ENCODE data around the gene SEMA5A. TPM values are rescaled to one million over a fixed set of nuclear protein-coding genes. Genes with fewer than 3 reads are reported as not detected.

SEMA5A gene
- total and polyA plus RNA-seq, 4 experiments from 2014 or later = 1.1 to 4.5 (median 2.4) TPM

GRCh38 chr5:9555961-9556360 lies 10.1 kb upstream of the SEMA5A start:
- H3K36me3 Mint-ChIP-seq = no peaks in the 10 kb centered on the region
- no peaks in the 10 kb centered on the region for H3K27me3 ChIP-seq (ENCODE audit: insufficient read depth, low read length)
- H3K4me3 Mint-ChIP-seq = no peak overlapping the region
- intact Hi-C loops (cut with micrococcal nuclease) = no loop called here
- H3K36me3 ChIP-seq (ENCODE audit: insufficient read depth, low read length) = no peaks in the 10 kb centered on the region
- no peaks in the 10 kb centered on the region for H3K9me3 ChIP-seq (ENCODE audit: control insufficient read depth in 1 of 2, low read length in 2 of 2)
- POLR2A ChIA-PET (ENCODE audit: partially characterized antibody) = no interaction called here
- H3K27ac Mint-ChIP-seq = no peak overlapping the region
- no peaks in the 10 kb centered on the region for H3K27me3 Mint-ChIP-seq
- no peak for DNase-seq
- peaks cover 0 to 7% (median 0%) of the 10 kb centered on the region in 8 donors for H3K9me3 Mint-ChIP-seq
- no peak overlapping the region for H3K27ac ChIP-seq (ENCODE audit: low read depth, low read length)
- CTCF ChIA-PET (ENCODE audit: partially characterized antibody) = no interaction called here
- H3K4me1 ChIP-seq (ENCODE audit: insufficient read depth, low read length) = no peaks in the 10 kb centered on the region
- H3K4me1 Mint-ChIP-seq = no peaks in the 10 kb centered on the region
- no peak overlapping the region for H3K4me3 ChIP-seq (ENCODE audit: low read length in 2 of 2)

- no peaks in the 10 kb centered on the region for H3K27me3 Mint-ChIP-seq
- CTCF ChIA-PET (ENCODE audit: partially characterized antibody) = no interaction called here
- H3K4me1 ChIP-seq (ENCODE audit: insufficient read depth, low read length) = no peaks in the 10 kb centered on the region
- H3K9me3 ChIP-seq (ENCODE audit: control insufficient read depth in 1 of 2, low read length in 2 of 2) = no peaks in the 10 kb centered on the region
- H3K36me3 ChIP-seq (ENCODE audit: insufficient read depth, low read length) = no peaks in the 10 kb centered on the region
- intact Hi-C loops (cut with micrococcal nuclease) = no loop called here
- no peaks in the 10 kb centered on the region for H3K27me3 ChIP-seq (ENCODE audit: insufficient read depth, low read length)
- no peak overlapping the region for H3K4me3 ChIP-seq (ENCODE audit: low read length in 2 of 2)
- peaks cover 0 to 5% (median under 1%) of the 10 kb centered on the region in 8 donors for H3K9me3 Mint-ChIP-seq
- no peak overlapping the region for H3K27ac Mint-ChIP-seq
- no peaks in the 10 kb centered on the region for H3K36me3 Mint-ChIP-seq
- no peaks in the 10 kb centered on the region for H3K4me1 Mint-ChIP-seq
- DNase-seq = no peak
- no peak overlapping the region for H3K4me3 Mint-ChIP-seq
- POLR2A ChIA-PET (ENCODE audit: partially characterized antibody) = no interaction called here
- no peak overlapping the region for H3K27ac ChIP-seq (ENCODE audit: low read depth, low read length)
Measured at GRCh38 chr5:9554122-9554521, 8.2 kb upstream of the SEMA5A start.

- H3K4me1 ChIP-seq (ENCODE audit: insufficient read depth, low read length) = no peaks in the 10 kb centered on the region
- no peak for DNase-seq
- ChIA-PET POLR2A (ENCODE audit: partially characterized antibody) (no interaction called here), CTCF (ENCODE audit: partially characterized antibody) (no interaction called here)
- Mint-ChIP-seq H3K4me1 (no peaks in the 10 kb centered on the region), H3K9me3 (peaks cover 0 to 5% (median under 1%) of the 10 kb centered on the region in 8 donors), H3K4me3 (peak overlapping the region in 1 of 8 donors; percentile 21), H3K27me3 (no peaks in the 10 kb centered on the region), H3K27ac (no peak overlapping the region), H3K36me3 (no peaks in the 10 kb centered on the region)
- H3K27ac ChIP-seq (ENCODE audit: low read depth, low read length) = no peak overlapping the region
- H3K36me3 ChIP-seq (ENCODE audit: insufficient read depth, low read length) = no peaks in the 10 kb centered on the region
- no peaks in the 10 kb centered on the region for H3K9me3 ChIP-seq (ENCODE audit: control insufficient read depth in 1 of 2, low read length in 2 of 2)
- no peak overlapping the region for H3K4me3 ChIP-seq (ENCODE audit: low read length in 2 of 2)
- intact Hi-C loops (cut with micrococcal nuclease) = no loop called here
- H3K27me3 ChIP-seq (ENCODE audit: insufficient read depth, low read length) = no peaks in the 10 kb centered on the region
Measured at GRCh38 chr5:9553561-9553960, 7.7 kb upstream of the SEMA5A start.

GRCh38 chr5:9551567-9552537 lies 6.0 kb upstream of the SEMA5A start:
- H3K4me1 ChIP-seq (ENCODE audit: insufficient read depth, low read length) = no peaks in the 10 kb centered on the region
- H3K4me3 Mint-ChIP-seq = no peak overlapping the region
- H3K27me3 Mint-ChIP-seq = no peaks in the 10 kb centered on the region
- H3K36me3 Mint-ChIP-seq = no peaks in the 10 kb centered on the region
- intact Hi-C loops (cut with micrococcal nuclease) = no loop called here
- no peak for DNase-seq
- H3K4me1 Mint-ChIP-seq = peaks cover 0 to 3% (median 0%) of the 10 kb centered on the region in 4 donors
- no peaks in the 10 kb centered on the region for H3K9me3 ChIP-seq (ENCODE audit: control insufficient read depth in 1 of 2, low read length in 2 of 2)
- no peak overlapping the region for H3K4me3 ChIP-seq (ENCODE audit: low read length in 2 of 2)
- no peaks in the 10 kb centered on the region for H3K27me3 ChIP-seq (ENCODE audit: insufficient read depth, low read length)
- peaks cover 0 to 3% (median under 1%) of the 10 kb centered on the region in 8 donors for H3K9me3 Mint-ChIP-seq
- ChIA-PET CTCF (ENCODE audit: partially characterized antibody) (no interaction called here), POLR2A (ENCODE audit: partially characterized antibody) (no interaction called here)
- H3K36me3 ChIP-seq (ENCODE audit: insufficient read depth, low read length) = no peaks in the 10 kb centered on the region
- no peak overlapping the region for H3K27ac Mint-ChIP-seq
- no peak overlapping the region for H3K27ac ChIP-seq (ENCODE audit: low read depth, low read length)

GRCh38 chr5:9549941-9550340 lies 4.1 kb upstream of the SEMA5A start:
- Mint-ChIP-seq H3K27me3 (peaks cover 2 to 5% of the 10 kb centered on the region in 2 donors), H3K27ac (no peak overlapping the region), H3K4me3 (no peak overlapping the region), H3K36me3 (peaks cover 0 to 1% of the 10 kb centered on the region in 2 donors), H3K4me1 (peaks cover 0 to 5% (median 3%) of the 10 kb centered on the region in 4 donors), H3K9me3 (peaks cover 0 to 7% (median 2%) of the 10 kb centered on the region in 8 donors)
- no peaks in the 10 kb centered on the region for H3K36me3 ChIP-seq (ENCODE audit: insufficient read depth, low read length)
- POLR2A ChIA-PET (ENCODE audit: partially characterized antibody) = no interaction called here
- H3K27ac ChIP-seq (ENCODE audit: low read depth, low read length) = no peak overlapping the region
- H3K4me3 ChIP-seq (ENCODE audit: low read length in 2 of 2) = no peak overlapping the region
- CTCF ChIA-PET (ENCODE audit: partially characterized antibody) = no interaction called here
- H3K9me3 ChIP-seq (ENCODE audit: control insufficient read depth in 1 of 2, low read length in 2 of 2) = no peaks in the 10 kb centered on the region
- H3K27me3 ChIP-seq (ENCODE audit: insufficient read depth, low read length) = no peaks in the 10 kb centered on the region
- intact Hi-C loops (cut with micrococcal nuclease) = loop anchor here (10.0 kb wide), 1 partner anchor 1075 kb away; no protein-coding TSS in a partner anchor
- H3K4me1 ChIP-seq (ENCODE audit: insufficient read depth, low read length) = peaks cover 1% of the 10 kb centered on the region
- DNase-seq = no peak

GRCh38 chr5:9547122-9547947 lies 1.5 kb upstream of the SEMA5A start:
- H3K27ac ChIP-seq (ENCODE audit: low read depth, low read length) = no peak overlapping the region
- no peaks in the 10 kb centered on the region for H3K36me3 ChIP-seq (ENCODE audit: insufficient read depth, low read length)
- peaks cover 0 to 1% of the 10 kb centered on the region in 2 donors for H3K36me3 Mint-ChIP-seq
- peaks cover 9 to 10% of the 10 kb centered on the region in 2 donors for H3K27me3 Mint-ChIP-seq
- intact Hi-C loops (cut with micrococcal nuclease) = loop anchor here (10.0 kb wide), 1 partner anchor 1077 kb away; no protein-coding TSS in a partner anchor
- peaks cover 4 to 17% (median 10%) of the 10 kb centered on the region in 4 donors for H3K4me1 Mint-ChIP-seq
- peaks cover 0 to 7% (median 2%) of the 10 kb centered on the region in 8 donors for H3K9me3 Mint-ChIP-seq
- no peak for DNase-seq
- H3K27me3 ChIP-seq (ENCODE audit: insufficient read depth, low read length) = no peaks in the 10 kb centered on the region
- ChIA-PET CTCF (ENCODE audit: partially characterized antibody) (no interaction called here), POLR2A (ENCODE audit: partially characterized antibody) (no interaction called here)
- H3K4me1 ChIP-seq (ENCODE audit: insufficient read depth, low read length) = peaks cover 8% of the 10 kb centered on the region
- no peak overlapping the region for H3K4me3 ChIP-seq (ENCODE audit: low read length in 2 of 2)
- no peaks in the 10 kb centered on the region for H3K9me3 ChIP-seq (ENCODE audit: control insufficient read depth in 1 of 2, low read length in 2 of 2)
- no peak overlapping the region for H3K27ac Mint-ChIP-seq
- peak overlapping the region in 3 of 8 donors; percentile 2 to 84 (median 7) for H3K4me3 Mint-ChIP-seq

Data from CD4-positive, alpha-beta memory T cell (primary cell).